GM12865 (cell line): ENCODE data around the gene EPHA2.

Source experiments
- DNase-seq: peaks from one replicate; pipeline ENCODE4 v3.0.0; 2010; ENCODE audit warnings: low read depth
- H3K4me3 ChIP-seq: 2 replicates; pipeline ENCODE4 v1.5.1; 2011; ENCODE audit warnings: mild to moderate bottlenecking, low read depth, low read length, control low read depth
- TF ChIP-seq, protein P1 (sequence below): IDR thresholded peaks from 2 replicates; pipeline ENCODE4 v1.5.1; 2011; ENCODE audit warnings: low read length, control low read depth, low read depth, inconsistent platforms; ENCODE audit not compliant: insufficient read depth; ENCODE audit errors: missing control alignments

The EPHA2 gene

DNA sequence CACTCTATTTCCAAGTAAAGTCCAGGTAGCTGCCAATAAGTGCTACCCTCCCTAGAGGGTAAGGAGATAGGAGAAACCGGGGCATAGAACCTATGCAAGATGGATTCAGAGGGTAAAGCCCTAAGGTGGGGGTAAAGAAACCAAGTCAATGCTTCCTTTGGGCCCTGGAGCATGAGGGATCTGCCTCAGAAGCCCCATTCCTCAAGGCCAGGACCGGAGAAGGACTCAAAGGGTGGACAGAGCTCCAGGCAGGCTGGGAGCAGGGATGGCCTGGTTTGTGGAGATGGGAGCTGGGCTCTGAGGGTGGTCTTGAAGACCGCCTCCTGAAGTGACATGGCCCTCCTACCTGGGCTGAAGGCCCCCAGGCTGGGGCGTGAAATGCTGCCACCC, 3.9 kb downstream of the EPHA2 start:
- DNase-seq: no peak
- TF ChIP-seq, protein P1, sequence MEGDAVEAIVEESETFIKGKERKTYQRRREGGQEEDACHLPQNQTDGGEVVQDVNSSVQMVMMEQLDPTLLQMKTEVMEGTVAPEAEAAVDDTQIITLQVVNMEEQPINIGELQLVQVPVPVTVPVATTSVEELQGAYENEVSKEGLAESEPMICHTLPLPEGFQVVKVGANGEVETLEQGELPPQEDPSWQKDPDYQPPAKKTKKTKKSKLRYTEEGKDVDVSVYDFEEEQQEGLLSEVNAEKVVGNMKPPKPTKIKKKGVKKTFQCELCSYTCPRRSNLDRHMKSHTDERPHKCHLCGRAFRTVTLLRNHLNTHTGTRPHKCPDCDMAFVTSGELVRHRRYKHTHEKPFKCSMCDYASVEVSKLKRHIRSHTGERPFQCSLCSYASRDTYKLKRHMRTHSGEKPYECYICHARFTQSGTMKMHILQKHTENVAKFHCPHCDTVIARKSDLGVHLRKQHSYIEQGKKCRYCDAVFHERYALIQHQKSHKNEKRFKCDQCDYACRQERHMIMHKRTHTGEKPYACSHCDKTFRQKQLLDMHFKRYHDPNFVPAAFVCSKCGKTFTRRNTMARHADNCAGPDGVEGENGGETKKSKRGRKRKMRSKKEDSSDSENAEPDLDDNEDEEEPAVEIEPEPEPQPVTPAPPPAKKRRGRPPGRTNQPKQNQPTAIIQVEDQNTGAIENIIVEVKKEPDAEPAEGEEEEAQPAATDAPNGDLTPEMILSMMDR: no peak
- no peak overlapping the region for H3K4me3 ChIP-seq

DNA sequence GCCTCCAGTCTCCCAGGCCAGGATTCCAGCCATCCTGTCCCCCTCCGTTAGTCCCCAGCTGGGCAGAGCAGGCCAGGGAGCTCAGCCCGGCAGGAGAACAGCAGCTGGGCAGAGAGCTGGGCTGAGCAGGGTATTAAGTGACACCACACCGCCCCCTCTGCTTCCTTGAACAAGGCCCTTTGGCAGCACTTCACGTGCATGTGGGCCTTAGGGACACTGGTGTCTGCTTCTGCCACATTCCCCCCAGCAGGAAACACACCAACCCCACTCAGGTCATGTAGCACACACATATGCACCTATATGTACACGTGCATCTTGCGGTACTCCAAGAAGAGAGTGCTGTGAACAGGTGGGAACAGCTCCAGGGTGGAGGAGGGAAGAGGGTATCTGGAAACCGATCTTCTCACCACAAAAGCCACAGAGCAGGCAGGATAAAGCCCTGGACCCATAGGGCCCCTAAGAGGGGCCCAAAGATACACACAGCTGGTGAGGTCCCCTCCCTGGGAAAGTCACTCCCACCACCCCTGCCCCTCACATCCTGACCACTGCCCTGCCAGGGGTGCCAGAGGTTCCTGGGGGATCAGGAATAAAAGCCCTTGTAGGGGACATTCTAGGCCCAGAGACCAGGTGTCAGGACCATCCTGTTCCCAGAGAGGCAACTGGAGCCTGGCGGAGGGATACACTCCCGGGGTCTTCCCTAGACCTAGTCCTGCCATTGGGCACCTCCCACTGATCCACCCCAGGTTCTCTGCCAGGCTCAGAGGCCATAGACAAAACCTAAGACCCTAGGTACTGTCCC, 4.5 kb downstream of the EPHA2 start:
- TF ChIP-seq, protein P1: no peak
- DNase-seq: no peak
- H3K4me3 ChIP-seq: no peak overlapping the region

DNA sequence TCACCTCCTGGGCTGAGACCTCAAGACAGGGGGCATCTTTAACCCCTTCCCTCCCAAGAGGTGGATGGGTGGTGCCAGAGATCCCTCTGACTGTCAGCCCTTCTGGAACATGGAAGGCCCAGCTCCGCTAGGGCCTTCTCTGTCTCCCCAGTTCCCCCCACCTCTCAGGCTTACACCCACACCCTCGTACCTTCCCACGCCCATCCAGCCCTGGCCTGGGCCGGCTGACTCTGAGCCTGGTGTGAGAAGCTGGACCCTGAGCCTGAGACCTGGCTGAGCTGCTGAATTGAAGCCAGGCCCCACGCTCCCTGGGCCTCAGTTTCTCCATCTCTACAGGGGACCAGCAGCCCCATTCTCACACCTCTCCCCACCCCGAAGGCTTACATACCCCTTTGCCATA, 5.4 kb downstream of the EPHA2 start:
- DNase-seq: no peak
- H3K4me3 ChIP-seq: no peak overlapping the region
- TF ChIP-seq, protein P1: no peak

DNA sequence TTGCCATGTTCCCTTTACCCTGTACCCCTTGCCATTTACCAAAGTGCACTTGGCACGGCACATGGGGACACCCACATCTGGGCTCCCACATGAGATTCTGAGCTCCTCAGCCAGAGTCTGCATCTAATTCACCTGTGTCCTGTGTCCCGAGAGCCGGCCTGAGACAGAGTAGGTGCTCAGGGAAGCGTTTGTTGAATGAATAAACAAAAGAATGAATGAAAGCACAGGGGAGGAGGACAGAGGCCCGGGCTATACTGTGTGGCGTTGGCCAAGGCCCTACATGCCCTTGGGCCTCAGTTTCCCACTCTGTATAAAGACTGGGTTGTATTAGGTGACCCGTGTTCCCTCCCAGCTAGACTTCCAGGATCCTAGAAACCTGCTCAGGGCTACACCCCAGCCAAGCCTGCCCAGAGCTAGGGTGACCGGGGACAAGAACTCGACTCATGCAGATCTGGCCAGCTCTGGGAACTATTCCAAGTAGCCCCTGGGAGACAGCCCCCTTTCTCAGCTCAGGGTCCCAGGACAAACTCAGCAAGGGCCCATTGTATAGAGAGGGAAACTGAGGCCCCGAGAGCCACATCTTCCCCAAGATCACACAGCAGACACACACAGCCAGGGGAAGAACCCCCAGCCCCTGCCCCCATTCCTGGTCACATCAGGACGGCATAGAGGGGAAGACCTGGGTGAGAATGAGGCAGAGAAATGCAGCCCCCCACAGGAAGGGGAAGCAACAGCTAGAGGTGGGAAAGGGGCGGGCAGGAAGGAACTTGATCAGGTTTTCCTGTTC, 6.0 kb downstream of the EPHA2 start:
- no peak overlapping the region for H3K4me3 ChIP-seq
- TF ChIP-seq, protein P1: no peak
- DNase-seq: no peak

DNA sequence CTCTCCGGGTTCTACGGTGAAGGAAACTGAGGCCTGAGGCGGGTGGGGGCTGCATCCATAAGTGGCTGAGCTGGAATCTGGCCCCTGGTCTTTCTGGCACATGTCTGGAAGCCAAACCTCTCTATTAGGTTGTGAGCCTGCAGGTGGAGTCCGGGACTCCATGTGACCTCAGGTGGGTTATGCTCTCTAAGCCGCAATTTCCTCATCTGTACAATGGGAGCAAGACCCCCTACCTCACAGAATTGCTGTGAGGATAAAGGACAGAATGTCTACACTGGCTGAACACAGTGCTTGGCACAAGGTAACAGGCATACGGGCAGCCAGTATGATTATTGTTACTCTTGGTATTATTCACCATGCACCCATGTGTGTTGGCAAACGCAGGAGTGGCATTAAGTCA, 6.7 kb downstream of the EPHA2 start:
- TF ChIP-seq, protein P1: no peak
- no peak for DNase-seq
- H3K4me3 ChIP-seq: no peak overlapping the region

DNA sequence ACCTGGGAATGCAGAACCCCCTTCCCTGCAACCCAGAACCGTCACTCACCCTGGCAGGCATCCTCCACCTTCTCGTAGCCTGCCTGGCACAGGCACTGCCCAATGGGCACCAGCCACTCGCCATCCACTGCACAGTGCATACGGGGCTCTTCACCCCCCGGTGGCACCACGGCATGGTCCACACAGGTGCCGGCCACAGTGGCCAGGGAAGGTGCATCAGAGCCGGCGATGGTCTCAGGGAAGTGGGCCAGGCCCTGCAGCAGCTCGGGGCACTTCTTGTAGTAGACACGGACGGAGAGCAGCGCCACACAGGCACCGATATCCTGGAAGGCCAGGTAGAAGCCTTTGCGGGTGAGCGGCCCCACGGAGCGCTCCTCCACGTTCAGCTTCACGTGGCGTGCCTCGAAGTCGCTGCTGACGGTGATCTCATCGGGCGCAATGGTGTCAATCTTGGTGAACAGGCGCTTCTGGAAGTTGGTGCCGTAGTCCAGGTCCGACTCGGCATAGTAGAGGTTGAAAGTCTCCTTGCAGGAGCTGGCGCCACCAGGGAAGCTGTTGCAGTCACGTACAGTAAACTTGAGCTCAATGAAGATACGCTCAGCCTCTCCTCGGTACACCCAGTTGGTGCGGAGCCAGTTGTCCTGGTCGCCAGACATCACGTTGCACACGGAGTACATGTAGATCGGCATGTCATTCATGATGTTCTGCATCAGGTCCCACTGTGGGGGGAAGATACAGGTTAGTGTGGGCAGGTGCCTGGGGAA, 7.4 kb downstream of the EPHA2 start:
- DNase-seq: no peak
- TF ChIP-seq, protein P1: no peak
- H3K4me3 ChIP-seq: no peak overlapping the region
